ENCODE results near the gene PRR16. TPM values are rescaled to one million over a fixed set of nuclear protein-coding genes. Genes with fewer than 3 reads are reported as not detected.

The PRR16 gene
- total RNA-seq, 1 experiment from 2014 or later = 4.5 TPM

GRCh38 chr5:120509053-120509452 is 45.0 kb downstream of the PRR16 start:
- DNase-seq (ENCODE audit: low read depth) = no peak
- in situ Hi-C loops (cut with HindIII; ENCODE audit: low pct_unique_long_range_greater_than_20kb, low sequenced_read_pairs) = no loop called here

GRCh38 chr5:120510098-120510637 is 46.1 kb downstream of the PRR16 start:
- in situ Hi-C loops (cut with HindIII; ENCODE audit: low pct_unique_long_range_greater_than_20kb, low sequenced_read_pairs) = no loop called here
- DNase-seq (ENCODE audit: low read depth) = no peak

GRCh38 chr5:120510994-120511686 is 47.0 kb downstream of the PRR16 start:
- in situ Hi-C loops (cut with HindIII; ENCODE audit: low pct_unique_long_range_greater_than_20kb, low sequenced_read_pairs) = no loop called here
- no peak for DNase-seq (ENCODE audit: low read depth)

DNA sequence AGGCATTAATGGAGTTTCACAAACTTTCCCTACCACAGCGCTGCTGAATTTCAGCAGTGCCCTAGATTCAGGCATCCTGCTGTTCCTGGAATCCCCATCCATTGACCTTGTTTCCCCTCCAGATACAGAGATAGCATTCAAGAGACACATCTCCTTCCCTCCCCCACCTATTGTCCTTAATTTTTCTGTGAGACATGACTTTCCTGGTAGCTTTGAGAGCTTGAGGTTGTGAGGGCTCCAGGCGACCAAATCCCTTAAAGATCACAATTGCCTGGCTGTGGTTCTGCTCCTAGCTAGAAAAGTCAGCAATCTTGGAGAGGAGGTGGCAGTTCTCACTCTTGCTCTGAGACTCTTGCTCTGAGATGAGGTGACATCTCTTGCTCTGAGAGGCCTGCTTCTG is 48.0 kb downstream of the PRR16 start:
- DNase-seq (ENCODE audit: low read depth) = no peak
- in situ Hi-C loops (cut with HindIII; ENCODE audit: low pct_unique_long_range_greater_than_20kb, low sequenced_read_pairs) = no loop called here

DNA sequence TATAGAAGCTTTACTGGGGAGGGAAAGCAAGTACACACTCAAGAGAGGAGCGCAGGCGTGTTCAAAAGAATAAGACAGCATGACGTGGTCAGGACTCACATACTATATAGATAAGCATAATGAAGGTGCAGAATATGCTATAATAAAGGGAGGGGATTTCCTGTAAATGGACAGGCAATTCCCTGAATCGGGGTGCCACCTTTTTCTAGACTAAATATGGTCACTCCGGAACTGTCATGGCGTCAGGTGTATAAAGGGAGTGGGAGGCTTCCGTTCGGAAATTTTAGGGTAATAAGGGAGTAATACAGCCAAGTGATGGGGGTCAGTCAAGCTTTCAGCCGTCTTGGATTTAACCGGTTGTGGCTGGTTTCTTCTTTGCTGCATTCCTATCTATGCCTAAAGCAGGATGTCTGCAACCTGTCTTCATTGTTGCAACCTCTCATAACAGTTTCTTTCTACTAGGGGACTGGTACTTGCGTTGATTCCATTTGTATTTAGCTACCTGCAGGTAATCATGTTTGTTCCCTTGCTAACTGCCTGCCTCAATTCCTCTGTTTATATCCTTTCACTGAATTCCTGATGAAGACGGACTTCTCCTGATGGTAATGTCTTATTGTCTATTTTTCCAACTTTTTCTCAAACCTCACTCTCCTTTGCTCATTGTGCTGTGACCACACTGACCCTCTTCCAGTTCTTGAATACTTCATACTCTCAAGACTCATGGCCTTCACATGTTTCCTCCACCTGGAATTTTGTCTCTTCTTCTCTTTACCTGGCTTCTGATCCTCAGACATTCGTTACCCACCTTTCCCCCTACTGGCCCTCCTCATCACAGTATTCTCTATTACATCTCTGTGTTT is 48.9 kb downstream of the PRR16 start:
- no peak for DNase-seq (ENCODE audit: low read depth)
- in situ Hi-C loops (cut with HindIII; ENCODE audit: low pct_unique_long_range_greater_than_20kb, low sequenced_read_pairs) = no loop called here

GRCh38 chr5:120516805-120517204 is 52.7 kb downstream of the PRR16 start:
- in situ Hi-C loops (cut with HindIII; ENCODE audit: low pct_unique_long_range_greater_than_20kb, low sequenced_read_pairs) = no loop called here
- DNase-seq (ENCODE audit: low read depth) = no peak

GRCh38 chr5:120517607-120518252 is 53.6 kb downstream of the PRR16 start:
- in situ Hi-C loops (cut with HindIII; ENCODE audit: low pct_unique_long_range_greater_than_20kb, low sequenced_read_pairs) = no loop called here
- no peak for DNase-seq (ENCODE audit: low read depth)

DNA sequence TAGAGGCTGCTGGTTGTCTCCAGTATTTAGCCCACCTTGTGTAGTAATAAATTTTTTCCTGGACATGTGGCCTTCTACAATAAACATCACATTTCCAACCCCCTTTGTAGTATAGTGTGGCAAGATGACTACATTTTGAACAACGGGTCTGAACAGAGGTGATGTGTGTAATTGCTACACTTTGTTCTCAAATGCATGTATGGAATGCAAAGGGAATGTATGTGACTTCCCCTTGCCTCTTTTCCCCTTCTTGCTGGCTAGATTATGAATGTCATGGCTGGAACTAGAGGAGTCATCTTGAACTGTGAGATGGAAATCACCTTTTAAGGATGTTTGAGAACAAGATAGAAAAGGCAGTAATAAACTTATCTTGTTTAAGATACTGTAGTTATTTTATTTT is 54.5 kb downstream of the PRR16 start:
- in situ Hi-C loops (cut with HindIII; ENCODE audit: low pct_unique_long_range_greater_than_20kb, low sequenced_read_pairs) = no loop called here
- DNase-seq (ENCODE audit: low read depth) = no peak

DNA sequence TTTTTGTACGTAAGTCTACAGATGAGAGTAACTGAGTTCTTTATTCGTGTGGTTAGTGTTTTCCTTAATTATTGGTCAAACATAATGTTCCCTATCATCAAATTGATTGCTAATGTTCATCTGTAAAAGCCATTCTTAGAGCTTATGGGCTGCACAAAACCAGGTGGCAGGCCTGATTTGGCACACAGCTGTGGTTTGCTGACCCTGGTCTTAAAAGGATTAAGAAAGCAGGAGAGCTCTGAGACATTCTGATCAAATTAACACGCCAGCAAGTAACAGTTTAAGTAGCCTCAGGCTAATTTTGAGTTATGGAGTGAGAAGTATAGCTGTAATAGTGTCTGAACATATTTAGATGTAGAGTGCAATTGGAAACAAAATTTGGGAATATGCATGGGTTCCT is 63.2 kb downstream of the PRR16 start:
- in situ Hi-C loops (cut with HindIII; ENCODE audit: low pct_unique_long_range_greater_than_20kb, low sequenced_read_pairs) = no loop called here
- DNase-seq (ENCODE audit: low read depth) = no peak

DNA sequence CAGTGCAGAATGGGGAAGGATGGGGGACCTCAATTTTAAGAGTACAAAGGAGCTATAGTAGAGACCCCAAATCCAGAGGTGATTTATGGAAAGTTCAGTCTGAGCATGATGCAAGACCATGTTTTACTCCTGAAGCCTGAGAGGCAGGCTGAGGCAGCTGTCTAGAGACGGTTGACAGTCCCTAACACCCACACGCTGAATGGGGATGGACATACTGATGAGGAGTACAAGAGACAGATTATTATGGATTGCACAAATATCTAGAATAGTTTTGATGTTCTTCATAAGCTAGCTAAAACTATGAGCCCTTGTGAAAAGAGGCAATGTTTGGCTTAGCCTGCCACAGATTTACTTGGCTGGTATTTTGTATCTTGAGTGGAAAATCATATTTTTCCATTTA is 64.5 kb downstream of the PRR16 start:
- in situ Hi-C loops (cut with HindIII; ENCODE audit: low pct_unique_long_range_greater_than_20kb, low sequenced_read_pairs) = no loop called here
- DNase-seq (ENCODE audit: low read depth) = no peak

DNA sequence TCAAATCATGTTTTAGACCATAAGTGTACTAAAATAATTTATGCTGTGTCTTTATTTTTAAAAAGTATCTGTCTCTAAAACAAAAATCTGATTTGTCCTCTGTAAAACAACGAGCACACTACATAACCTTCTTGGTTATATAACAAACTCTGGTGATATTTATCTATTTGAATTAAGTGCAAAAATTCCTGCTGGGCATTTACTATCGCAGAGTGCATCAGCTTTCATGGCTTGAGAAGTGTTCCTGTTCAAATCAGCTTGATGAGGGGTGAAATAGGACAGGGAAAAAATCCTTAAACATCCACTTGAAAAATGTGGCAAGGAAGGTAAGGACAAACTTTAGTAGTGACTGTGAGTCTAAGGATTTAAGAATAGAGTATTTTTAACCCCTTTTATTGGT is 65.3 kb downstream of the PRR16 start:
- no peak for DNase-seq (ENCODE audit: low read depth)
- in situ Hi-C loops (cut with HindIII; ENCODE audit: low pct_unique_long_range_greater_than_20kb, low sequenced_read_pairs) = no loop called here

DNA sequence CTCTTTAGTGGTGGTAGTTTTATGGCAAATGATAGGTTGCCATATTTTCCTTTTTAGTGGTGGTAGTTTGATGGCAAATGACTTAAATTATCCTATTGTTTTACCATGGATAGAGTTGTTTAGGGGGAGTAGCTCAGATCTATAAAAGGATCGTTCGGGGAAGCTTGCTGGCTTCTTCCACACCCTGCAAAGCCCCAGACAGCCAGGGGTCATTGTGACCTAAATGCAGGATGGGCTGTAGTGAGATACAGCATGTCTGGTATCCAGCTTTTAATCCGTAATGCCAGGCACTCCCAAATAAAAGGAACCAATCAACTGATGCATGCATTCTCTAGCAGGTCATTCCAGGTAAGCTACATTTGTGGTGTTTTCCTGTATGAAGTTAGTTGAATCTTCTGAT is 67.1 kb downstream of the PRR16 start:
- in situ Hi-C loops (cut with HindIII; ENCODE audit: low pct_unique_long_range_greater_than_20kb, low sequenced_read_pairs) = no loop called here
- DNase-seq (ENCODE audit: low read depth) = no peak

- in situ Hi-C loops (cut with HindIII; ENCODE audit: low pct_unique_long_range_greater_than_20kb, low sequenced_read_pairs) = no loop called here
- DNase-seq (ENCODE audit: low read depth) = no peak
Observed at GRCh38 chr5:120532835-120533234, 68.7 kb downstream of the PRR16 start.

DNA sequence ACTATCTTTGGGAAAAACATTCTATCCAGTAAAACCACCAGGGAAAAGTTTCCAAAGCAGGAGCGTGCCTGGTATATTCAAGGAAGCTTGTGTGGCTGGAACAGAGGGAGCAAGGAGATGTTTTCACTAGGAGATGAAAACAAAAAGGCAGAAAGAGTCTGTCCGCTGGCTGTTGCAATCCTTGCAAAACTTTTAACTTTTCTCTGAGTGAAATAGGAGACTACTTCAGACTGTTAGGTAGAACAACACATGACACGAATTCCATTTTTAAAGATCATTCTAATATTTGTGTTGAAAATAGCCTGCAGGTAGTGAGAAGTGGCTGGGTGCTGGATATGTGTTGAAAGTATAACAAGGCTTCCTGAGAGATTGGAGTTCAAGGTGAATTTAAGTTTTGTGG is 69.5 kb downstream of the PRR16 start:
- in situ Hi-C loops (cut with HindIII; ENCODE audit: low pct_unique_long_range_greater_than_20kb, low sequenced_read_pairs) = no loop called here
- no peak for DNase-seq (ENCODE audit: low read depth)

- in situ Hi-C loops (cut with HindIII; ENCODE audit: low pct_unique_long_range_greater_than_20kb, low sequenced_read_pairs) = no loop called here
- DNase-seq (ENCODE audit: low read depth) = no peak
Observed at GRCh38 chr5:120535900-120536299, 71.8 kb downstream of the PRR16 start.

- DNase-seq (ENCODE audit: low read depth) = no peak
- in situ Hi-C loops (cut with HindIII; ENCODE audit: low pct_unique_long_range_greater_than_20kb, low sequenced_read_pairs) = no loop called here
Observed at GRCh38 chr5:120538149-120538548, 74.0 kb downstream of the PRR16 start.

DNA sequence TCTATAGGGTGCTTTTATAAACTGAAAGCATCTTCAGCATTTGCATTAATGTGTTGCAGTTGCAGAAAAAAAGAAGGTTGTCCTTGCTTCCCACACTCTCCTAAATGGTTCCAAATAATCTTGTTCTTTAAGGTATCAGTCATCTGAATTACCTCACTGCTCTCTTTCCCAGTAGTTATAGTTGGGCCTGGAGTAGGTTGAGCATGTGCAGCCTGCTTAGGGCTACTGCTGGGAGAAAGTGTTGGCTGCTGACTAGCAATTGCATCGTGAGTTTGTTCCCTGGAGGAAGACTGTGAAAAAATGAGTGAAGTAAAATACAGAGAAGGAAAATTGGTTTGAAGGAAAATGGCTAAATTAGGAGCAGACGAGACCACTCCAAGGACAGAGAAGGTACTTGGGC is 74.5 kb downstream of the PRR16 start:
- in situ Hi-C loops (cut with HindIII; ENCODE audit: low pct_unique_long_range_greater_than_20kb, low sequenced_read_pairs) = no loop called here
- DNase-seq (ENCODE audit: low read depth) = peak; percentile 1

DNA sequence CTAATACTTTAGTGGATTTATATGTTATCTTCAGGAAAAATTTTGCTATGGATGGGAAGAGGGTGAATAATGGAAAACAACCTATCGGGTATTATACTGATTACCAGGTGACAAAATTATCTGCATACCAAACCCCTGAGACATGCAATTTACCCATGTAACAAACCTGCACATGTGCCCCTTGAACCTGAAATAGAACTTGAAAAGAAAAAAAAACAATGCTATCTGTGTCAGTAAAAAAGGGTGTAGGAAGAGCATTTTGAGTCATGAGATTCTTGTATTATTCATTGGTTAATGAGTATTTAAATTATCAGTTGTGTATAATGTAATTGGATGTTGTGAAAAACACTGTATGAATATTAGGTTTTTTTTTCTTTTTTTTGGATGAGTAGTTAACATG is 75.4 kb downstream of the PRR16 start:
- DNase-seq (ENCODE audit: low read depth) = peak; percentile 39

GRCh38 chr5:120540097-120540496 is 76.0 kb downstream of the PRR16 start:
- DNase-seq (ENCODE audit: low read depth) = no peak
- in situ Hi-C loops (cut with HindIII; ENCODE audit: low pct_unique_long_range_greater_than_20kb, low sequenced_read_pairs) = no loop called here

More for the DNA sequence above, 75.4 kb downstream of the PRR16 start:
- in situ Hi-C loops (cut with HindIII; ENCODE audit: low pct_unique_long_range_greater_than_20kb, low sequenced_read_pairs) = no loop called here
